ENCODE results near the gene MSI2. TPM values are rescaled to one million over a fixed set of nuclear protein-coding genes. Genes with fewer than 3 reads are reported as not detected.

The MSI2 gene
- total and polyA plus RNA-seq, 2 experiments from 2014 or later: 4.3 to 17.9 TPM

DNA sequence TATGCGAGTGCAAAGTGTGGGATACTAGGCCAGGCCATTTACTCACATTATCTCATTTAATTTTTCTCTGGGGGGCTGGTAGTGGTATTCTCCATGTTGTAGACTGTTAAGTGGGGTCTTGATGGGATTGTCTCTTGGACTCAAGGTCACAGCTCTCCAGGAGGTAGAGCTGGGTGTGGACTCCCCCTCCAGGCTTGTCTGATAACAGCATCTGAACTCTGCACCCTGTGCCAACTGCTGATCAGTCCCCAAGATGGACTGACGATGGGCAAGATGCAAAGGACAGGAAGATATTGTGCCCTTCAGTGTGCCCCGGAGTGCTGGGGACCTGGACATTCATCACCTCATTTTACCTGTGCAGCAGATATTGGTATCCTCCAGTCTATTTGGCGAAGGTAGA lies 147.8 kb downstream of the MSI2 start:
- no peaks in the 10 kb centered on the region for H3K9me3 ChIP-seq (ENCODE audit: low read depth)
- no peaks in the 10 kb centered on the region for H3K4me1 ChIP-seq (ENCODE audit: insufficient read depth)
- no peak overlapping the region for H3K27ac ChIP-seq
- H2AFZ ChIP-seq: no peak overlapping the region
- no peaks in the 10 kb centered on the region for H3K9me2 ChIP-seq (ENCODE audit: insufficient read depth)
- no peaks in the 10 kb centered on the region for H3K27me3 ChIP-seq (replicated peaks; ENCODE audit: insufficient read depth)
- H3K4me2 ChIP-seq (ENCODE audit: unreplicated experiment): no peak overlapping the region
- H4K20me1 ChIP-seq (ENCODE audit: insufficient read depth): no peaks in the 10 kb centered on the region
- no peak for DNase-seq
- H3K36me3 ChIP-seq (ENCODE audit: low read depth): no peaks in the 10 kb centered on the region
- H3K9ac ChIP-seq: no peak overlapping the region
- no peaks in the 10 kb centered on the region for H3K79me2 ChIP-seq (ENCODE audit: insufficient read depth)
- H3F3A ChIP-seq (ENCODE audit: insufficient read depth): no peaks in the 10 kb centered on the region
- no peak overlapping the region for H3K4me3 ChIP-seq
- in situ Hi-C loops (cut with MboI): no loop called here
- WGBS, 2 experiments (ENCODE audit: low coverage in 1 of 2, low lambda C conversion rate in 2 of 2, missing lambda C conversion rate in 2 of 2): 98 to 99% methylated on average over 4 of the region's 4 CpGs
- no peak for TF ChIP-seq EZH2phosphoT487 (IDR thresholded peaks at IDR 0.05; ENCODE audit: insufficient read depth, low read depth)
- TF ChIP-seq EZH2 (IDR thresholded peaks at IDR 0.05; ENCODE audit: insufficient read depth, poor library complexity, severe bottlenecking): no peak

DNA sequence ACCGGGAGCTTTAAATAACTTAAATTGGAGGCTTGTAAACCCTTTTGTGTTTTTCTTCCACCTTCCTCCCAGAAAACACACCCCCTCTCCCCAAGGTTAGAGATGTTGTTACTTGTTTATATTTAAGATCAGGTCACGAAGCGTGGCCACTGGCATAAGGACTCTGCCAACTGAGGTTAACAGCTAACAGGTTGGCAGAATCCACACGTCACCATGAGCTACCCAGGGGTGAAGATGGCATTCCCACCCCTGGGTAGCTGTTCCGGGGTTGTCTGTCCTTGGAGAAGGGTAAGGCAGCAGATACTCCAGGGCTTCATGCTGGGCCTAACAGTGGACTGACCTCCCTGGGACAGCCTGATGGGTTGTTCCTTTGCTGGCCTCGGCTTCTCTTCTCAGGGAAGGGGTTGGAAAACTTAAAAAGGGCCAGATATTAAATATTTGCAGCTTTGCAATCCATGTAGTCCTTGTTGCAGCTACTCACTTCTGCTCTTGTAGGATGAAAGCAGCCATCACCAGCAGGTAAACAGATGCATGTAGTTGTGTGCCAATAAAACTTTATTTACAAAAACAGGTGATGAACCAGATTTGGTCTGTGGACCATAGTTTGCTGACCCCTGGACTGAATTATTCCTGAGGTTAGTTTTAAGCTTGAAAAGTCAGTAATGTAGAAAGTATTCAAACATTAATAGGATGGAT lies 148.6 kb downstream of the MSI2 start:
- TF ChIP-seq EZH2phosphoT487 (IDR thresholded peaks at IDR 0.05; ENCODE audit: insufficient read depth, low read depth): no peak
- no peak for TF ChIP-seq EZH2 (IDR thresholded peaks at IDR 0.05; ENCODE audit: insufficient read depth, poor library complexity, severe bottlenecking)
- in situ Hi-C loops (cut with MboI): no loop called here
- Histone ChIP-seq H3K4me2 (ENCODE audit: unreplicated experiment) (no peak overlapping the region), H3K27me3 (replicated peaks; ENCODE audit: insufficient read depth) (no peaks in the 10 kb centered on the region), H3K36me3 (ENCODE audit: low read depth) (no peaks in the 10 kb centered on the region), H3K9ac (no peak overlapping the region), H3K9me2 (ENCODE audit: insufficient read depth) (no peaks in the 10 kb centered on the region), H4K20me1 (ENCODE audit: insufficient read depth) (no peaks in the 10 kb centered on the region), H3K4me3 (no peak overlapping the region), H3K27ac (no peak overlapping the region), H2AFZ (no peak overlapping the region), H3K79me2 (ENCODE audit: insufficient read depth) (no peaks in the 10 kb centered on the region), H3F3A (ENCODE audit: insufficient read depth) (no peaks in the 10 kb centered on the region), H3K9me3 (ENCODE audit: low read depth) (no peaks in the 10 kb centered on the region), H3K4me1 (ENCODE audit: insufficient read depth) (no peaks in the 10 kb centered on the region)
- DNase-seq: no peak
- 97 to 98% methylated on average over 6 of the region's 6 CpGs for WGBS, 2 experiments (ENCODE audit: low coverage in 1 of 2, low lambda C conversion rate in 2 of 2, missing lambda C conversion rate in 2 of 2)

DNA sequence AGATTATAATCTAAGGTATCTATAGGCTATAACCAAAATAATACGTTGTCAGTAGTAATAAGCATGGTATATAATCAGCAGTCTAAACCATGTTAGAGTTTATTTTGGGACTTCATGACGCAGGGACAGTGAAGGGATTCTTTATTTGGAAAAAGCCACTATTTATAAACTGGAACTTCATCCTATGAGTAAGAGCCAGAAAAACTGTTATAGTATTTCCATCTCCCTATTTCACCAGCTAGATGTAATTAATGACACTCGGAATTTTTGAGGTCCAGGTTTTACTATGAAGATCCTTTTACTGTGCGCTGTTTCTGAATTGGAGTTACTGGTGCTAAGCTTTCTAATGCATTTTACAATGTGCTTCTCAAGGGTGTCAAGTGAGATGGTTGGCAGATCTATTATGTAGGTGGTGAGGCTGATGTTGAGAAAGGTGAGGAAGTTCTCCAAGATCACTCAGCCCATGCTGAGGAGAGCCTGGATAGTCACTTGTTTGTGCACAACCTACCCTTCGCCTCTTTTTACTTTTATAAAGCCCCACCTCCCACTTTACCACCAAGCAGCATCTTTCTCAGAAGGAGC lies 149.3 kb downstream of the MSI2 start:
- WGBS, 2 experiments (ENCODE audit: low coverage in 1 of 2, low lambda C conversion rate in 2 of 2, missing lambda C conversion rate in 2 of 2): 90% methylated on average over 5 of the region's 5 CpGs
- H3K9me2 ChIP-seq (ENCODE audit: insufficient read depth): no peaks in the 10 kb centered on the region
- no peaks in the 10 kb centered on the region for H3K36me3 ChIP-seq (ENCODE audit: low read depth)
- H3K79me2 ChIP-seq (ENCODE audit: insufficient read depth): no peaks in the 10 kb centered on the region
- H3K9ac ChIP-seq: no peak overlapping the region
- in situ Hi-C loops (cut with MboI): no loop called here
- no peak for DNase-seq
- H2AFZ ChIP-seq: no peak overlapping the region
- no peaks in the 10 kb centered on the region for H3K9me3 ChIP-seq (ENCODE audit: low read depth)
- no peaks in the 10 kb centered on the region for H3K27me3 ChIP-seq (replicated peaks; ENCODE audit: insufficient read depth)
- H3F3A ChIP-seq (ENCODE audit: insufficient read depth): no peaks in the 10 kb centered on the region
- H3K4me2 ChIP-seq (ENCODE audit: unreplicated experiment): no peak overlapping the region
- H4K20me1 ChIP-seq (ENCODE audit: insufficient read depth): no peaks in the 10 kb centered on the region
- H3K27ac ChIP-seq: no peak overlapping the region
- no peak for TF ChIP-seq EZH2 (IDR thresholded peaks at IDR 0.05; ENCODE audit: insufficient read depth, poor library complexity, severe bottlenecking)
- no peak for TF ChIP-seq EZH2phosphoT487 (IDR thresholded peaks at IDR 0.05; ENCODE audit: insufficient read depth, low read depth)
- H3K4me1 ChIP-seq (ENCODE audit: insufficient read depth): no peaks in the 10 kb centered on the region
- no peak overlapping the region for H3K4me3 ChIP-seq

- Histone ChIP-seq H3K4me1 (ENCODE audit: insufficient read depth) (no peaks in the 10 kb centered on the region), H3K27ac (no peak overlapping the region), H3K9me3 (ENCODE audit: low read depth) (no peaks in the 10 kb centered on the region), H3K9ac (no peak overlapping the region), H3K4me3 (no peak overlapping the region), H2AFZ (no peak overlapping the region), H3K27me3 (replicated peaks; ENCODE audit: insufficient read depth) (no peaks in the 10 kb centered on the region), H3K4me2 (ENCODE audit: unreplicated experiment) (no peak overlapping the region), H4K20me1 (ENCODE audit: insufficient read depth) (no peaks in the 10 kb centered on the region), H3F3A (ENCODE audit: insufficient read depth) (no peaks in the 10 kb centered on the region), H3K79me2 (ENCODE audit: insufficient read depth) (no peaks in the 10 kb centered on the region), H3K36me3 (ENCODE audit: low read depth) (no peaks in the 10 kb centered on the region), H3K9me2 (ENCODE audit: insufficient read depth) (no peaks in the 10 kb centered on the region)
- in situ Hi-C loops (cut with MboI): no loop called here
- no peak for TF ChIP-seq EZH2phosphoT487 (IDR thresholded peaks at IDR 0.05; ENCODE audit: insufficient read depth, low read depth)
- TF ChIP-seq EZH2 (IDR thresholded peaks at IDR 0.05; ENCODE audit: insufficient read depth, poor library complexity, severe bottlenecking): no peak
- peak; percentile 5 for DNase-seq
- WGBS, 2 experiments (ENCODE audit: low coverage in 1 of 2, low lambda C conversion rate in 2 of 2, missing lambda C conversion rate in 2 of 2): 71 to 76% methylated on average over 24 to 25 of the region's 25 CpGs
Measured at GRCh38 chr17:57406131-57406980, 150.0 kb downstream of the MSI2 start.

All from GM23248 (cell line).